GM10266 (cell line): ENCODE results near the gene PAIP1.
"Not testable (repeated sequence)": the region's sequence is repeated elsewhere in the genome, so short reads cannot be mapped to it uniquely, and the experiment has no call there.

Experiments
- DNase-seq: peaks from one replicate; pipeline ENCODE4 v3.0.0; 2012; ENCODE audit errors: extremely low spot score
- TF ChIP-seq, protein P1 (sequence below): IDR thresholded peaks from 2 replicates; pipeline ENCODE4 v1.5.1; 2012; ENCODE audit warnings: mild to moderate bottlenecking, low read depth; ENCODE audit not compliant: control insufficient read depth, insufficient read depth; ENCODE audit errors: missing control alignments

PAIP1 gene

DNA sequence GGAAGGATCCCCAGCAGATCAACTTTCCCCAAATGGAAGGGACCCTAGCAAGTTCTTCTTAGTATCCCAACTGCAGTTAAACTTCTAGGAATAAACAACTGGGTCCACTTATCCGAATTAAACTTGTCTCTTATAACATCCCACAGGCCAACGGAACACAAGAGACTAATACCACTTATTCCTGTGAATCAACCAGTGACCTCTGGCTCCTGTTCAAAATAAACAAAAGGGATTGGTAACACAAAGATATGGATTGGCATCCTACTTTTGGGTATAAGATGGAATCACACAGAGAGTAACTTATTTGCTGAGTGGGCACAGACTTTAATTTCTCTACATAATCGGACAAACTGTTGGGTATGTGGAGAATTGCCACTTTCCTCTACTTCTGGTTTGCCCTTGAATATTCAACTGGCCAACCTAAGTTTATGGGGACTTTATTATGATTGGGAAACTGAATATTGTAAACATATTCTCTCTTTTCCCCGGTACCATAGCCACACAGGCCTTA is 12.4 kb upstream of the PAIP1 start:
- DNase-seq: no peak
- TF ChIP-seq, protein P1, sequence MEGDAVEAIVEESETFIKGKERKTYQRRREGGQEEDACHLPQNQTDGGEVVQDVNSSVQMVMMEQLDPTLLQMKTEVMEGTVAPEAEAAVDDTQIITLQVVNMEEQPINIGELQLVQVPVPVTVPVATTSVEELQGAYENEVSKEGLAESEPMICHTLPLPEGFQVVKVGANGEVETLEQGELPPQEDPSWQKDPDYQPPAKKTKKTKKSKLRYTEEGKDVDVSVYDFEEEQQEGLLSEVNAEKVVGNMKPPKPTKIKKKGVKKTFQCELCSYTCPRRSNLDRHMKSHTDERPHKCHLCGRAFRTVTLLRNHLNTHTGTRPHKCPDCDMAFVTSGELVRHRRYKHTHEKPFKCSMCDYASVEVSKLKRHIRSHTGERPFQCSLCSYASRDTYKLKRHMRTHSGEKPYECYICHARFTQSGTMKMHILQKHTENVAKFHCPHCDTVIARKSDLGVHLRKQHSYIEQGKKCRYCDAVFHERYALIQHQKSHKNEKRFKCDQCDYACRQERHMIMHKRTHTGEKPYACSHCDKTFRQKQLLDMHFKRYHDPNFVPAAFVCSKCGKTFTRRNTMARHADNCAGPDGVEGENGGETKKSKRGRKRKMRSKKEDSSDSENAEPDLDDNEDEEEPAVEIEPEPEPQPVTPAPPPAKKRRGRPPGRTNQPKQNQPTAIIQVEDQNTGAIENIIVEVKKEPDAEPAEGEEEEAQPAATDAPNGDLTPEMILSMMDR: no peak

DNA sequence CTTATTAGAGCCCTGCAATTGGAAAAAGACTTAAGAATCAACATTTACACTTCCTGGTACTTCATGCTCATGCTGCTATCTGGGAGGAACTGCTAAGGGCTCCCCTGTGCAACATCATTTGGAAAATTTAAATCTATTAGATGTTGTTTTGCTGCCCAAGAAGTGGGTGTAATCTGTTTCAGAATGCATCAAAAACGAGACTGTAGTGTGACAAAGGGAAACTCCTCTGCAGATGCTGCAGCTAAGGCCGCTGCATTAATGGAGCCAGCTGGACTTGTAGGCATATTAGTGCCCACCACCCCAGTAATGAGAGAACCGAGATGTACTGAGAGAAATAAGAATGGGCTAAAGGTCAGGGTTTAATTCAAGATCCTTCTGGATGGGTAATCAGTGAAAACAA is 11.1 kb upstream of the PAIP1 start:
- DNase-seq: no peak
- TF ChIP-seq, protein P1: no peak

DNA sequence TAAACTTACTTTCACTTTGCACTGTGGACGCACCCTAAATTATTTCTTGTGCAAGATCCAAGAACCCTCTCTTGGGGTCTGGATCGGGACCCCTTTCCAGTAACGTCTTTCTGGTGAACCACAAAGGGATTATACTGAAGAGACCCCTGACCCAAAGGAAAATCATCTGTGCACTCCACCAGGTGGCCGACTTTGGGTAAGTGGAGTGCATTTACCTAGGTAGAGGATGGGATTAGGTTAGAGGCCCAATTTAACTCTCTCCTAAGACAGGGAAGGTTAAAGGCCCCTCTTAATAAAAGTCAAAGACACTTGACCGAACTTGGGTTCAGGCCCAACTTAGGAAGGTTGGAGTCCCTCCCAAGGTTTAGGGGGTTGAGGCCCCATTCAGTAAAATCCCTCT is 8.2 kb upstream of the PAIP1 start:
- TF ChIP-seq, protein P1: no peak

DNA sequence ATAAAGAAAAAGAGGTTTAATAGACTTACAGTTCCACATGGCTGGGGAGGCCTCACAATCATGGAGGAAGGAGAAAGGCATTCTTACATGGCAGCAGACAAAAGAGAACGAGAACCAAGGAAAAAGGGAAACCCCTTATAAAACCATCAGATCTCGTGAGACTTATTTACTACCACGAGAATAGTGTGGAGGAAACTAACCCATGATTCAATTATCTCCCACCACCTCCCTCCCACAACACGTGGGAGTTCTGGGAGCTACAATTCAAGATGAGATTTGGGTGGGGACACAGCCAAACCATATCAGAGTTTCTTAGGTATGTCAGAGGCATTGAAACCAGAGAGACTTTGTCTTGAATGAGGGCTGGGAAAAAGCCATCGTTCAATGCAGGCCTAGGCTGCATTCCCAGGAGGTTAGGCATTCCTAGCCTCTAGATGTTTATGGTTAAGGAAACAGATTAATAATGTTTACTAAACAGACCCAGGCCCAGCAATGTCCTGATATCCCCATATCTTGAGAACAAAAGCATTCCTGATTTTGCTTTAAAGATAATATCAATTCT is 7.5 kb upstream of the PAIP1 start:
- TF ChIP-seq, protein P1: no peak

More for the DNA sequence above, 8.2 kb upstream of the PAIP1 start:
- no peak for DNase-seq

DNA sequence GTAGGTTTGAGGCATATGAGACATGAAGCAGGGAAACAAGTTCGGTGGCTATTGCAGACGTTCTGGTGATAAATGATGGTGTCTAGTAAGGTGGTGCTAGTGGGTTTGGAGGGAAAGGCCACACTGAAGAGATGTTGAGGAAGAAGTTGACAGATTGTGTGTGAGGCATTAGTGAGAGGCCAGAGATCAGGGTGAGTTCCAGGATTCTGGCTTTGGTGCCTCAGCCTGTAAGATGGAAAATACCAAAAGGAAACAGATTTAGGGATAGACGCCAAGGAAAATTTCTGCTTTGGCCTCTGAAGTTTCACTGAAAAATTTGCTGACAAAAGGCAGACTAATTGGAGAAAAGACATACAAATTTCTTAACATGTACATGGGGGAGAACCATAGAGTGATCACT is 6.4 kb upstream of the PAIP1 start:
- TF ChIP-seq, protein P1: no peak

More for the DNA sequence above, 7.5 kb upstream of the PAIP1 start:
- no peak for DNase-seq

DNA sequence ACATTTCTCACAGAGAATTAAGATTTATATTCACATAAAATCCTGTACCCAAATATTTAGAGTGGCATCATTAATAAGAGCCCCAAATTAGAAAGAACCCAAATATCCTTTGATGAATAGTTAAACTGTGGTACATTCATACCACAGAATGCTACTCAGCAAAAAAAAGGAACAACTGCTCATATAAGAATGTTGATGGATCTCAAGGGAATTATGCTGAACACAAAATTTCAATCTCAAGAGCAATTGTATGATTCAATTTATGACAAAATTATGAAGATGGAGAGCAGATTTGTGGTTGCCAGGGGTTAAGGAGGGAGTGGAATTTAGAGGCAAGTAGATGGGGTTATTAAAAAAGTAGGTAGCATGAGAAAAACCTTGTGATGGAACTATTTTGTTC is 4.5 kb upstream of the PAIP1 start:
- no peak for DNase-seq
- TF ChIP-seq, protein P1: no peak

More for the DNA sequence above, 6.4 kb upstream of the PAIP1 start:
- DNase-seq: no peak

DNA sequence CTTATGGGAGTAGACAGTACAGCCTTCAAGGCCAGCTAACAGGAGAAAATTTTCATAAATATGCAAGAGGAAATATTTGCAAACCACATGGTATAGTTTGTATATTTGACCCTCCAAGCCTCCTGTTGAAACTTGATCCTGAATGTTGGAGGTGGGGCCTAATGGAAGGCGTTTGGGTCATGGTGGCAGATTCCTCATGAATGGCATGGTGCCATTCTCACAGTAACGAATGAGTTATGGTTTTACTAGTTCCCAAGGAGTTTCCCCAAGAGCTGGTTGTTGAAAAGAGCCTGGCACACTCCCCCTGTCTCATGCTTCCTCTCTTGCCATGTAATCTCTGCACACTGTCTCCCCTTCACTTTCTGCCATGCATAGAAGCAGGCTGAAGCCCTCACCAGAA is 3.3 kb upstream of the PAIP1 start:
- TF ChIP-seq, protein P1: no peak
- DNase-seq: no peak

DNA sequence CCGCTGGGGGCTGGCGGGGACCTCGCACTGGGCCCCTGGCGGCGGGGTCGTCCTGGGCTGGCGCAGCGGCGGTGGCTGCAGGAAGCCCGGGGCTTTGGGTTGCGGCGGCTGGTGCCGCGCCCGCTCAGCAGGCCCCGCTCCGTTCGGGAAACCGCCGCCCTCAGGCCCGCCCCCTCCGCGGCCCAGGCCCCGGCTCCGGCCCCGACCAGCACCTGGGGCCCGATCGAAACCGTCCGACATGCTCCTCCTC is 345 bp downstream of the PAIP1 start:
- not testable (repeated sequence) for DNase-seq
